Suprapubic skin (tissue), 3 donors: ENCODE measurements around the gene NCKAP5.

Experiments
- POLR2A ChIP-seq, 2 donors: fragments of 450-650 bp; IDR thresholded peaks; one replicate each; pipeline ENCODE4 v1.6.1; 2017; ENCODE audit warnings: antibody characterized with exemption in 2 of 2, mild to moderate bottlenecking in 2 of 2, moderate library complexity in 2 of 2
- TF ChIP-seq, protein P1 (sequence below), 2 donors: fragments of 200-600 bp in 1 of 2; fragments of 450-650 bp in 1 of 2; sonication (generic) in 1 of 2; IDR thresholded peaks; one replicate each; pipeline ENCODE4 v1.5.1; 2016 to 2019; ENCODE audit warnings: antibody characterized with exemption in 2 of 2, mild to moderate bottlenecking in 1 of 2, moderate library complexity in 1 of 2

DNA sequence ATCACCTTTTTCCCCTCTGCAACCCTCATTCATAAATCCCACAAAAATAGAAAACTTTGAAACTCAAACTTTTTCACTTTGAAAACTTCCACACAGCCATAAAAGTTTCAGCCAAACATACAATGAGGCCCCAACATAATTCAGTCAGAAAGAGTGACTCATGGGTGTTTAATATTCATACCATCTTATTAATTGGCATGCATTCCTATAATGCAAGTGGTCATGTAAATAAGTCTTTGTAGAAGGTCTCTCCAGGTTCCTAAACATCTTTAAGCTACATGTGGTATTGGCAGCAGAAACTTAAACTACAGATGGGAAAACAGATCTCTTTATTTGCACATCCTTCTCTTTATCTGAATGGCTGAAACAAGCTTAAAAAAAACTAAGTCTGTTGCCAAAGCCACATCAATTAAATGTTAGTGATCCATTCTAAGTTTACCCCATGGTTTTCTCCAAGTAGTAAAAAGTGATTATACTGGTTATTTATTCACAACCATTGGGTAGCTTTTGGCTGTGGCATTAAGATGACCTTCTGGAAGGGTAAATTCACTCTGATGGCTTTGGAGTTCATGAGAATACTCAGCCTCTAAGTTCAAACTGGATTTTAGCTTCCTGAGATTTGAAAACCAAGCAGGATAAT, 828.1 kb downstream of the NCKAP5 start:
- TF ChIP-seq, protein P1, sequence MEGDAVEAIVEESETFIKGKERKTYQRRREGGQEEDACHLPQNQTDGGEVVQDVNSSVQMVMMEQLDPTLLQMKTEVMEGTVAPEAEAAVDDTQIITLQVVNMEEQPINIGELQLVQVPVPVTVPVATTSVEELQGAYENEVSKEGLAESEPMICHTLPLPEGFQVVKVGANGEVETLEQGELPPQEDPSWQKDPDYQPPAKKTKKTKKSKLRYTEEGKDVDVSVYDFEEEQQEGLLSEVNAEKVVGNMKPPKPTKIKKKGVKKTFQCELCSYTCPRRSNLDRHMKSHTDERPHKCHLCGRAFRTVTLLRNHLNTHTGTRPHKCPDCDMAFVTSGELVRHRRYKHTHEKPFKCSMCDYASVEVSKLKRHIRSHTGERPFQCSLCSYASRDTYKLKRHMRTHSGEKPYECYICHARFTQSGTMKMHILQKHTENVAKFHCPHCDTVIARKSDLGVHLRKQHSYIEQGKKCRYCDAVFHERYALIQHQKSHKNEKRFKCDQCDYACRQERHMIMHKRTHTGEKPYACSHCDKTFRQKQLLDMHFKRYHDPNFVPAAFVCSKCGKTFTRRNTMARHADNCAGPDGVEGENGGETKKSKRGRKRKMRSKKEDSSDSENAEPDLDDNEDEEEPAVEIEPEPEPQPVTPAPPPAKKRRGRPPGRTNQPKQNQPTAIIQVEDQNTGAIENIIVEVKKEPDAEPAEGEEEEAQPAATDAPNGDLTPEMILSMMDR (IDR thresholded peaks at IDR 0.05) = no peak
- no peak for TF ChIP-seq POLR2A (IDR thresholded peaks at IDR 0.05)
